Upper lobe of right lung (tissue), 1 donor: ENCODE measurements around the gene MIOX. TPM values are rescaled to one million over a fixed set of nuclear protein-coding genes. Genes with fewer than 3 reads are reported as not detected.

Experiments used
- ATAC-seq: fragments of 200-7000 bp; cut with Tn5 transposase; one replicate; pipeline ENCODE4 v1.9.1; 2020; ENCODE audit warnings: mild to moderate bottlenecking, moderate library complexity
- DNase-seq: peaks from one replicate; pipeline ENCODE4 v3.0.0-alpha.2; 2020
- H3K27ac ChIP-seq: fragments of 200-600 bp; one replicate; pipeline ENCODE4 v1.8.0; 2022
- H3K27me3 ChIP-seq: fragments of 200-600 bp; one replicate; pipeline ENCODE4 v1.8.0; 2022; ENCODE audit warnings: mild to moderate bottlenecking
- H3K36me3 ChIP-seq: fragments of 200-600 bp; one replicate; pipeline ENCODE4 v1.8.0; 2022
- H3K4me1 ChIP-seq: fragments of 200-600 bp; one replicate; pipeline ENCODE4 v1.8.0; 2022
- H3K4me3 ChIP-seq: fragments of 200-600 bp; one replicate; pipeline ENCODE4 v1.8.0; 2022; ENCODE audit warnings: mild to moderate bottlenecking
- H3K9me3 ChIP-seq: fragments of 200-600 bp; one replicate; pipeline ENCODE4 v1.8.0; 2022
- CTCF ChIP-seq: fragments of 200-600 bp; IDR thresholded peaks from one replicate; pipeline ENCODE4 v1.8.0; 2022; ENCODE audit warnings: antibody characterized with exemption
- intact Hi-C: fragments of 100-400 bp; cut with DNase I; formaldehyde crosslinking; loops from one replicate; pipeline ENCODE4 v1.11.0; 2022
- total RNA-seq: library from RNA; stranded (reverse); fragmentation: NEBNext Ultra II Directional; extraction: Animal tissue kit (Norgen Biotek cat#: 25700); gene quantifications from one replicate; pipeline ENCODE4 v1.2.1, GENCODE V29; 2021
- donor health status: DM: no; HTN: yes; CAD: no; lungs with severe emphysema.

The MIOX gene
- total RNA-seq, 1 donor from 2014 or later: not detected

- no peaks in the 10 kb centered on the region for H3K9me3 ChIP-seq
- no peaks in the 10 kb centered on the region for H3K36me3 ChIP-seq
- DNase-seq: no peak
- ATAC-seq: no peak
- peaks cover 50% of the 10 kb centered on the region for H3K4me1 ChIP-seq
- intact Hi-C loops: no loop called here
- H3K27me3 ChIP-seq: no peaks in the 10 kb centered on the region
- no peak overlapping the region for H3K27ac ChIP-seq
- no peak for TF ChIP-seq CTCF
- H3K4me3 ChIP-seq: no peak overlapping the region
Observed at GRCh38 chr22:50535113-50535512, 48.5 kb downstream of the MIOX start.

- Histone ChIP-seq H3K27me3 (no peaks in the 10 kb centered on the region), H3K9me3 (no peaks in the 10 kb centered on the region), H3K36me3 (no peaks in the 10 kb centered on the region), H3K4me1 (peaks cover 62% of the 10 kb centered on the region), H3K27ac (no peak overlapping the region), H3K4me3 (no peak overlapping the region)
- DNase-seq: no peak
- ATAC-seq: no peak
- intact Hi-C loops: no loop called here
- no peak for TF ChIP-seq CTCF
Observed at GRCh38 chr22:50536226-50536625, 49.6 kb downstream of the MIOX start.

GRCh38 chr22:50537765-50538164 lies 51.1 kb downstream of the MIOX start:
- H3K27ac ChIP-seq: peak overlapping the region; percentile 97
- peaks cover 59% of the 10 kb centered on the region for H3K4me1 ChIP-seq
- no peaks in the 10 kb centered on the region for H3K36me3 ChIP-seq
- intact Hi-C loops: no loop called here
- no peak for TF ChIP-seq CTCF
- ATAC-seq (no peak), DNase-seq (no peak)
- H3K9me3 ChIP-seq: no peaks in the 10 kb centered on the region
- no peaks in the 10 kb centered on the region for H3K27me3 ChIP-seq
- H3K4me3 ChIP-seq: no peak overlapping the region

Other genes starting within 250 kb of the MIOX start
- 51.3 TPM for gene TUBGCP6, start 241.8 kb upstream of the MIOX start, total RNA-seq
- 48.9 TPM for gene HDAC10, start 235.6 kb upstream of the MIOX start, total RNA-seq
- gene MAPK12, start 225.2 kb upstream of the MIOX start, total RNA-seq: 22.2 TPM
- 26.1 TPM for gene MAPK11, start 216.5 kb upstream of the MIOX start, total RNA-seq
- gene PLXNB2, start 179.2 kb upstream of the MIOX start, total RNA-seq: 308 TPM
- 9.3 TPM for gene DENND6B, start 159.8 kb upstream of the MIOX start, total RNA-seq
- gene PPP6R2, start 143.5 kb upstream of the MIOX start, total RNA-seq: 54.0 TPM
- 69.4 TPM for gene SBF1, start 11.8 kb upstream of the MIOX start, total RNA-seq
- gene ADM2, start 5.3 kb upstream of the MIOX start, total RNA-seq: 2.6 TPM
- 65.8 TPM for gene LMF2, start 20.8 kb downstream of the MIOX start, total RNA-seq
- 51.8 TPM for gene NCAPH2, start 21.4 kb downstream of the MIOX start, total RNA-seq
- 3.1 TPM for gene SCO2, start 38.7 kb downstream of the MIOX start, total RNA-seq
- gene TYMP, start 43.2 kb downstream of the MIOX start, total RNA-seq: 122 TPM
- 0.69 TPM for gene KLHDC7B, start 59.0 kb downstream of the MIOX start, total RNA-seq
- gene SYCE3, start 76.1 kb downstream of the MIOX start, total RNA-seq: not detected
- 12.7 TPM for gene CPT1B, start 91.6 kb downstream of the MIOX start, total RNA-seq
- gene CHKB, start 96.0 kb downstream of the MIOX start, total RNA-seq: 66.7 TPM
- gene MAPK8IP2, start 113.9 kb downstream of the MIOX start, total RNA-seq: 2.6 TPM
- gene ARSA, start 141.3 kb downstream of the MIOX start, total RNA-seq: 46.4 TPM
- gene SHANK3, start 186.0 kb downstream of the MIOX start, total RNA-seq: 59.9 TPM